Measurements from ENCODE around the gene SCN8A. TPM values are rescaled to one million over a fixed set of nuclear protein-coding genes. Genes with fewer than 3 reads are reported as not detected.

The SCN8A gene
- total and polyA plus RNA-seq, 7 donors, result 0.03 to 0.44 (median 0.08) TPM

DNA sequence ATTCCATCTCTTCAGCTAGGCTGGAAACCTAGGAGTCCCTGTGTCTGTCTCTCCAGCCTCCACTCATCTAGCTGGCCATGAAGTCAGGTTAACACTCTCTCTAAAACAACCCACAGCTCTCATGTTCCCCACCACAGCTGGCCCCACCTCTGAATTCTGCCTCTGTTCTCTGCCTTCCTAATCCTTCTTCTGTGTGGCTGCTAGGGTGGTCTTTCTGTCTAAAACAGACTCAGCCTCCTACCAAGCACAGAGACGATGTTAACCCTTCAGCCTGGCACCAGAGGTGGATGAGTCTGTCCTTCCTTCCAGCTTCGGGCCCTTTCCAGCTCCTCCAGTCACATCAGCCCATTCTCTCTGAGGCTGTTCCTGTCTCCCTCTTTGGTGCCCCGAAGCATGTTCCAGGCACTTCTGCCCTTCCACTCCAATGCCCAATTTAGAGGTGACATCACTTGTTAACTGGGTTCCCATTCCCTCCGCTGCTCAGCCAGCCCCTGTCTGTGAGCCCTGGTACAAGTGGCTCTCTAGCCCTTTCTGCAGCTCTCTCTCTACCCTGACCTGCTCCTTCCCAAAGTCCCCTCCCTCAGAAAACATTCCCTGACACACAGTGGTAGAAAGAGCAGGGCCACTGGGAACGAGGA, 248.4 kb downstream of the SCN8A start:
- ATAC-seq, result peak in 1 of 4 donors; percentile 47
- DNase-seq, result no peak
- no peak overlapping the region for H3K27ac ChIP-seq
- H3K9me3 ChIP-seq, result no peaks in the 10 kb centered on the region
- 47 to 64% (median 47%) methylated on average over 5 of the region's 5 CpGs for WGBS, 3 donors
- H3K27me3 ChIP-seq (ENCODE audit: insufficient read depth in 3 of 3, low read length in 2 of 3), result peaks cover 0 to 5% (median 3%) of the 10 kb centered on the region in 3 donors
- no peaks in the 10 kb centered on the region for H3K4me1 ChIP-seq
- no peak overlapping the region for H3K4me3 ChIP-seq
- no peaks in the 10 kb centered on the region for H3K36me3 ChIP-seq (ENCODE audit: insufficient read depth in 1 of 2, low read depth in 1 of 2)
- intact Hi-C loops (cut with DNase I), result no loop called here
- TF ChIP-seq, protein P1, sequence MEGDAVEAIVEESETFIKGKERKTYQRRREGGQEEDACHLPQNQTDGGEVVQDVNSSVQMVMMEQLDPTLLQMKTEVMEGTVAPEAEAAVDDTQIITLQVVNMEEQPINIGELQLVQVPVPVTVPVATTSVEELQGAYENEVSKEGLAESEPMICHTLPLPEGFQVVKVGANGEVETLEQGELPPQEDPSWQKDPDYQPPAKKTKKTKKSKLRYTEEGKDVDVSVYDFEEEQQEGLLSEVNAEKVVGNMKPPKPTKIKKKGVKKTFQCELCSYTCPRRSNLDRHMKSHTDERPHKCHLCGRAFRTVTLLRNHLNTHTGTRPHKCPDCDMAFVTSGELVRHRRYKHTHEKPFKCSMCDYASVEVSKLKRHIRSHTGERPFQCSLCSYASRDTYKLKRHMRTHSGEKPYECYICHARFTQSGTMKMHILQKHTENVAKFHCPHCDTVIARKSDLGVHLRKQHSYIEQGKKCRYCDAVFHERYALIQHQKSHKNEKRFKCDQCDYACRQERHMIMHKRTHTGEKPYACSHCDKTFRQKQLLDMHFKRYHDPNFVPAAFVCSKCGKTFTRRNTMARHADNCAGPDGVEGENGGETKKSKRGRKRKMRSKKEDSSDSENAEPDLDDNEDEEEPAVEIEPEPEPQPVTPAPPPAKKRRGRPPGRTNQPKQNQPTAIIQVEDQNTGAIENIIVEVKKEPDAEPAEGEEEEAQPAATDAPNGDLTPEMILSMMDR (IDR thresholded peaks at IDR 0.05), result no peak

DNA sequence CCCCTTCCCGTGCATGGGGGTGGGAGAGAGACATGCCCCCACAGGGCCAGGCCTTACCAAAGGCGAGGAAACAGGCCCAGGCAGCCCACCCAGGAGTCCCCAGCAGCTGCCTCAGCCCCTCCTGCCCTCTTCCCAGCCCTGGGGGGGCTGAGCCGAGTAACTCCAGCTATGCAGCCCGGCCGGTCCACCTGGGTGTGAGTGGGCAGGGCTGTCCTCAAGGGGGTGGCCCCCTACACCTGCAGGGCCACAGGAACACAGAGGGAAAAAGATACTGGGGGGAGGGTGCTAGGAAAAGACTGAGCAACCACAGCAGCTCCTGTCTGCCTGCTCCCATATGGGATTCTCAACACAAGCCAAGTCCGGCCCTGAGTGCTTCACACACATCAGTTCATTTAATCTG, 249.9 kb downstream of the SCN8A start:
- ATAC-seq, result no peak
- Histone ChIP-seq H3K36me3 (ENCODE audit: insufficient read depth in 1 of 2, low read depth in 1 of 2) (no peaks in the 10 kb centered on the region), H3K4me1 (no peaks in the 10 kb centered on the region), H3K27me3 (ENCODE audit: insufficient read depth in 3 of 3, low read length in 2 of 3) (peaks cover 0 to 20% (median 4%) of the 10 kb centered on the region in 3 donors), H3K4me3 (no peak overlapping the region), H3K27ac (no peak overlapping the region), H3K9me3 (no peaks in the 10 kb centered on the region)
- DNase-seq, result no peak
- intact Hi-C loops (cut with DNase I), result no loop called here
- TF ChIP-seq, protein P1 (IDR thresholded peaks at IDR 0.05), result no peak
- 83 to 94% (median 87%) methylated on average over 6 of the region's 6 CpGs for WGBS, 3 donors

GRCh38 chr12:51841727-51842126, 250.7 kb downstream of the SCN8A start:
- H3K27ac ChIP-seq, result no peak overlapping the region
- no peaks in the 10 kb centered on the region for H3K9me3 ChIP-seq
- H3K36me3 ChIP-seq (ENCODE audit: insufficient read depth in 1 of 2, low read depth in 1 of 2), result no peaks in the 10 kb centered on the region
- TF ChIP-seq, protein P1 (IDR thresholded peaks at IDR 0.05), result no peak
- intact Hi-C loops (cut with DNase I), result no loop called here
- DNase-seq (no peak), ATAC-seq (no peak)
- 35 to 51% (median 36%) methylated on average over 6 of the region's 6 CpGs for WGBS, 3 donors
- H3K4me3 ChIP-seq, result no peak overlapping the region
- H3K4me1 ChIP-seq, result peaks cover 2% of the 10 kb centered on the region
- H3K27me3 ChIP-seq (ENCODE audit: insufficient read depth in 3 of 3, low read length in 2 of 3), result peaks cover 0 to 28% (median 8%) of the 10 kb centered on the region in 3 donors

- Histone ChIP-seq H3K4me3 (no peak overlapping the region), H3K4me1 (peaks cover 10% of the 10 kb centered on the region), H3K27ac (no peak overlapping the region), H3K27me3 (ENCODE audit: insufficient read depth in 3 of 3, low read length in 2 of 3) (peaks cover 0 to 55% (median 14%) of the 10 kb centered on the region in 3 donors), H3K36me3 (ENCODE audit: insufficient read depth in 1 of 2, low read depth in 1 of 2) (no peaks in the 10 kb centered on the region), H3K9me3 (no peaks in the 10 kb centered on the region)
- no peak for DNase-seq
- ATAC-seq, result no peak
- TF ChIP-seq, protein P1 (IDR thresholded peaks at IDR 0.05), result no peak
- WGBS, 3 donors, result 86 to 87% (median 87%) methylated on average over 4 of the region's 4 CpGs
- intact Hi-C loops (cut with DNase I), result no loop called here
Observed at GRCh38 chr12:51844854-51845253, 253.8 kb downstream of the SCN8A start.

DNA sequence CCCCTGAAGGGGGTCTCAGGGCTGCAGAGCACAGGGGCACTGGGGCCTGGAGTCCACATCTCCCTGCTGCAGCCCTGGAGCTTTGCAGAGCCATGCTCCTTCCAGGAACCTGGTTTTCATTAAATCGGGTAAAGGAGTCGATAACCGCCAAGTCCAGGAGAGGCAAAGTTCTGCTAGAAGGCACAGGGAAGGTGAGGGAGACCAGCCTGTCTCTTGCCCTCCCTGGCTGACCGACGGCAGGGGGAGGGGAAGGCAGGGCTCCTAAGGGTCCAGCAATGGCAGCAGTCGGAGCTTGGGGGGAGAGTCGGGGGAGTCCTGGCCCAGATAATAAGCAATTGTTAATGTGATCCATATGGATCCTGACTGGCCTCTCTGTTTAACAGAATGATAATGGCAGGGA, 254.4 kb downstream of the SCN8A start:
- no peak overlapping the region for H3K4me3 ChIP-seq
- no peaks in the 10 kb centered on the region for H3K9me3 ChIP-seq
- DNase-seq (no peak), ATAC-seq (no peak)
- peaks cover 0 to 61% (median 14%) of the 10 kb centered on the region in 3 donors for H3K27me3 ChIP-seq (ENCODE audit: insufficient read depth in 3 of 3, low read length in 2 of 3)
- H3K36me3 ChIP-seq (ENCODE audit: insufficient read depth in 1 of 2, low read depth in 1 of 2), result no peaks in the 10 kb centered on the region
- 70 to 78% (median 73%) methylated on average over 7 of the region's 7 CpGs for WGBS, 3 donors
- TF ChIP-seq, protein P1 (IDR thresholded peaks at IDR 0.05), result no peak
- H3K27ac ChIP-seq, result no peak overlapping the region
- H3K4me1 ChIP-seq, result peaks cover 10% of the 10 kb centered on the region
- intact Hi-C loops (cut with DNase I), result no loop called here

Measured in psoas muscle (tissue), 8 donors.